H7 (cell line): ENCODE results near the gene RGS14. TPM values are rescaled to one million over a fixed set of nuclear protein-coding genes. Genes with fewer than 3 reads are reported as not detected.
A peak's percentile ranks its signal among the peaks of the same experiment; 100 is the strongest.
"Not testable (repeated sequence)": the region's sequence is repeated elsewhere in the genome, so short reads cannot be mapped to it uniquely, and the experiment has no call there.

Experiments used
- DNase-seq: peaks from one replicate; pipeline ENCODE4 v3.0.0; 2012
- H3K27me3 ChIP-seq: 2 replicates; pipeline ENCODE4 v1.6.0; 2011; ENCODE audit warnings: mild to moderate bottlenecking, low read length; ENCODE audit not compliant: control insufficient read depth, insufficient read depth
- H3K36me3 ChIP-seq: replicated peaks from 2 replicates; pipeline ENCODE4 v1.5.1; 2011; ENCODE audit warnings: low read length; ENCODE audit not compliant: control insufficient read depth, insufficient read depth
- H3K4me3 ChIP-seq: 2 replicates; pipeline ENCODE4 v1.5.1; 2011; ENCODE audit warnings: low read depth, mild to moderate bottlenecking, control low read depth, low read length, moderate library complexity; ENCODE audit not compliant: insufficient read depth
- total RNA-seq: library from RNA; depleted of rRNA; stranded (reverse); fragments of >200 nt; shearing (Covaris generic); gene quantifications from 2 replicates; pipeline ENCODE4 v1.2.3, GENCODE V29; 2014

RGS14 gene
- total RNA-seq, 1 experiment from 2014 or later: 32.4 TPM

DNA sequence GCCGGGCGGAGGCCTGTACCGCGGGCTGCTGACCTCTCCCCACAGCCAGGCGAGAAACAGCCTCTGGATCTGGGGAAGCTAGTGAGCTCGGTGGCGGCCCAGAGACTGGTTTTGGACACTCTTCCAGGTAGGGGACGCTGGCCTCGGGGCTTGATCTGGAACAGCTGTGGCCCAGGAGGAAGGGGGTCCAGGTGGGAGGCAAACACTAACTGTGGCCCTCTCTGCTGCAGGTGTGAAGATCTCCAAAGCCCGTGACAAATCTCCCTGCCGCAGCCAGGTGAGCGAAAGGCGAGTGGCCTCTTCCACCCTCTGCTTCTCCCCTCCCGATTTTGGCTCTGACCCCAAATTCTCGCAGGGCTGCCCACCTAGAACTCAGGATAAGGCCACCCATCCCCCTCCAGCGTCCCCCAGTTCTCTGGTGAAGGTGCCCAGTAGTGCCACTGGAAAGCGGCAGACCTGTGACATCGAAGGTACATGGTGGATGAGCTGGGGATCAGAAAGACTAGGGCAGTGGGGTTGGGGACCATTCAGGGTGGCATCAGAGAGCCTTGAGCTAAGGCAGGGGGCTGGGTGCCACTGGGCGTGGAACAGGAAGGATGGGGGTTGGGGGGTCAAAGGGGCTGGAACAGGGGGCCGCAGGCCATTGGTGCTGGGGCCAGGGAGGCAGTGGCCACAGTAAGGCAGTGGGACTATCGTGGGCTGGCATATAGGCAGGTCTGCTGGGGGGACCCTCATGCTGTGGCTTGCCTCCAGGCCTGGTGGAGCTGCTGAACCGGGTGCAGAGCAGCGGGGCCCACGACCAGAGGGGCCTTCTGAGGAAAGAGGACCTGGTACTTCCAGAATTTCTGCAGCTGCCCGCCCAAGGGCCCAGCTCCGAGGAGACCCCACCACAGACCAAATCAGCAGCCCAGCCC, 13.7 kb downstream of the RGS14 start:
- peak overlapping the region; percentile 49 for H3K4me3 ChIP-seq
- H3K36me3 ChIP-seq: peaks cover 2% of the 10 kb centered on the region
- peaks cover 13% of the 10 kb centered on the region for H3K27me3 ChIP-seq
- DNase-seq: peak; percentile 40

DNA sequence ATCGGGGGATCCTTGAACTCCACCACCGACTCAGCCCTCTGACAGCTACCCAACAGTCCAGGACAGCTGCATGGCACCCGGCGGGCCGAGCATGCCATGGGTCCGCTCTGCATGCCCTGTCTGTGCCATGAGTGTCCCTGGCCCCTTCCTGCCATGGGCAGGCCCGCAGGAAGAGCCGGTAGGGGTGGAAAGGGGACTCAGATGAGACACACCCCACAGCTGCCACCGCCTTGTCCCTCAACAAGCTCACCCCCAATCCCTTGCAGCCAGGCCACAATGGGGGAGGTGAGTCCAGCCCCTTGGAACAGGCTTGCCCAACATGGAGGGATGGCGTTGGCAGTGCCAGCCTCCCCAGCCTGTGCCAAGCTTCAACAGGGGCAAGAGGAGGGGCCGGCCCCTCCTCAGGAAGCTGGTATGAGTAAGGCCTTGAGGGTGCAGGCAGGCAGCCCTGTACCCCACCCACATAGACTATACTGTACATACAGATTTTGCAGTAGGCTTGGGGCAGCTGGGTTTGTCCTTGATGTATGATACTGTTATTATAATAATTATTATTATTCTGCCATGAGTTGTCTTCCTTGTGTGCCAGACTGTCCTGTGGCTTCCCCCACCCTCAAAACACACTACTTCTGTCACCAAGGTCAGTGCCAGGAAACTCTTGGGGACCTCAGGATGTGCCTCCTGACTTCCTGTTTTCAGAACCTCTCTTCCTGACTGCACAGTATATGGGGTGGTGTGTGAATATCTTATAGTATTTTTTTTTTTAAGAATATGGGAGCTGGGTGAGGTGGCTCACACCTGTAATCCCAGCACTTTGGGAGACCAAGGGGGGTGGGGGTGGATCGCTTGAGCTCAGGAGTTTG, 14.5 kb downstream of the RGS14 start:
- peak; percentile 30 for DNase-seq
- peaks cover 2% of the 10 kb centered on the region for H3K36me3 ChIP-seq
- peaks cover 12% of the 10 kb centered on the region for H3K27me3 ChIP-seq
- no peak overlapping the region for H3K4me3 ChIP-seq

DNA sequence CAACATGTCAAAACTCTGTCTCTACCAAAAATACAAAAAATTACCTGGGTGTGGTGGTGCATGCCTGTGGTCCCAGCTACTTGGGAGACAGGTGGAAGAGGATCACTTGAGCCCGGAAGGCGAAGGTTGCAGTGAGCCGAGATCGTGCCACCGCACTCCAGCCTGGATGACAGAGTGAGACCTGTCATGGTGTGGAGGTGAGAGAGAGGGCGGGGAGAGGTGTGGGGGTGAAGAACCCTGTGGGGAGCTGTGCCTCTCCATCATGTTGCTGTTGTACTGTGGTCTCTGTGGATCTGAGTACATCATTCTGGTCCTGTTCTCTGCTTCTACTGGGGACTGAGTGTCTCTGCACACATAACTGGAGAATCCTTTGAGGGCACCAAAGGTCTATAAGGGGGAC, 15.2 kb downstream of the RGS14 start:
- peaks cover 2% of the 10 kb centered on the region for H3K36me3 ChIP-seq
- no peak overlapping the region for H3K4me3 ChIP-seq
- no peak for DNase-seq
- peaks cover 6% of the 10 kb centered on the region for H3K27me3 ChIP-seq

DNA sequence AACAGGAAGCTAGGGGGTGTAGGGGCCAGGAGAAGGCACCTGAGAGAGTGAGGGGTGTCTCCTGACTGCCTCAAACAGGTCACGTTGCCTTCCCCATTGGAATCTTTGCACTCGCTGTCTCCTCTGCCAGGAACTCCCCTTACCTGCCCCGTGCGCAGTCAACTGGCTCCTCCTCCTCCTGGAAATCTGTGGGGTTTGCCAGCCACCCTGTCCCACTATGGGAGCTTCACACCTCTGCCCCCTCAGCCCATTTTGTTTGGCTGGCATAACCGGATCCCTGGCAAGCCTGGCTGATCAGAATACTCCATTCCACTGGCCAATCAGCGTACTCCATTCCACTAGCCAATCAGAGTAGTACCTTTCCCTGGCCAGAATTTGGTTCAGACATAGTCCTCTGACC, 16.1 kb downstream of the RGS14 start:
- Histone ChIP-seq H3K4me3 (no peak overlapping the region), H3K27me3 (no peaks in the 10 kb centered on the region; the same call in 1 of the 2 replicates), H3K36me3 (peaks cover 2% of the 10 kb centered on the region; the same call in 1 of the 2 replicates)
- DNase-seq: peak; percentile 74

DNA sequence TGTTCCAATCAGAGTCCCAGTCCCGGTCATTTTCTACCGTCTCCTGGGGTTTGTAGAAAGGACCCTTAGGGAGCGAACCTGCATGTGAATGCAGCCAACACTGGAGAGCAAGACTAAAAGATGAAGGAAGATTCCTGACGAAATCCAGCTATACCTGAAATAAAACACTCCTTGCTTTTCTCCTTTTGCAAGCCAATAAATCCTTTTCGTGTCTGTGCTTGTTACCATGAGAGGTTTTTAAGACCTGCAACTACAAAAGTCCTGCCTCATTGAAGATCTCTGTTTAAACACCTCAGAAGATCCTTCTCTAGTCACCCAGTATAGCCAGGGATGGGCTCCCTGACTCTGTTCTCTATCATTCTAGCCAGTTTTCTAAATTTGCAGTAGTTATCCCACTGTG, 16.5 kb downstream of the RGS14 start:
- Histone ChIP-seq H3K36me3 (peaks cover 2% of the 10 kb centered on the region; the same call in 1 of the 2 replicates), H3K27me3 (no peaks in the 10 kb centered on the region), H3K4me3 (no peak overlapping the region)
- no peak for DNase-seq

DNA sequence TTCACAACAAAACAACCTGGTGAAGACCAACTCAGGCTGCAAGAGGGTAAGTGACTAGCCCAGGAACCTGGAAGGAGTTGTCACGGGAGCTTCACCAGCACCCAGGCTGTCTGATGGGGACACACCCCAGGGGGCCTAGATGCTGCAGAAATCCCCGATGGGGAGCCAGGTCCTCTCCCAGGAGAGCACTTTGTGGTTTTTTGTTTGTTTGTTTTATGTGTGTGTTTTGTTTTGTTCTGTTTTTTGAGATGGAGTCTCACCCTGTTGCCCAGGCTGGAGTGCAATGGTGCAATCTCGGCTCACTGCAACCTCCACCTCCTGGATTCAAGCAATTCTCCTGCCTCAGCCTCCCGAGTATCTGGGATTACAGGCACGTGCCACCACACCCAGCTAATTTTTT, 17.8 kb downstream of the RGS14 start:
- not testable (repeated sequence) for DNase-seq, H3K27me3 ChIP-seq, H3K4me3 ChIP-seq, H3K36me3 ChIP-seq

DNA sequence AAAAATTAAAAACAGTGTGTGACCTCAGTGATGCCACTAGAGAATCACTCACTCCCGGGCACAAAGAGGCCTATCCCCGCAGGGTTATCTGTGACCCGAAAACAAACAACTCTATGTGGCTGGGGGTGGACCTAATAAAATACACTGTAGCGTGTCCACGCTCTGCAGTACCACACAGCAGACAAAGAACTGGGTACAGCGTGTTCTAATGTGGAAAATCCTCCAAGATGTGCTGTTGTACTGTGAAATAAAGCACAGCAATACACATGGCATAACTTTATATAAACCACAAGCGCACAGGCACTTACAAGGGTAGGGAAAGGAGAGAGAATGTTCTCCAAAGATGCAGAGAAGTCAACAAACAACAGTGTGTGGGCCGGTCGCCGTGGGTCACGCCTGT, 18.4 kb downstream of the RGS14 start:
- no peak for DNase-seq
- H3K27me3 ChIP-seq: no peaks in the 10 kb centered on the region
- peaks cover 2% of the 10 kb centered on the region; the same call in 1 of the 2 replicates for H3K36me3 ChIP-seq
- no peak overlapping the region for H3K4me3 ChIP-seq

DNA sequence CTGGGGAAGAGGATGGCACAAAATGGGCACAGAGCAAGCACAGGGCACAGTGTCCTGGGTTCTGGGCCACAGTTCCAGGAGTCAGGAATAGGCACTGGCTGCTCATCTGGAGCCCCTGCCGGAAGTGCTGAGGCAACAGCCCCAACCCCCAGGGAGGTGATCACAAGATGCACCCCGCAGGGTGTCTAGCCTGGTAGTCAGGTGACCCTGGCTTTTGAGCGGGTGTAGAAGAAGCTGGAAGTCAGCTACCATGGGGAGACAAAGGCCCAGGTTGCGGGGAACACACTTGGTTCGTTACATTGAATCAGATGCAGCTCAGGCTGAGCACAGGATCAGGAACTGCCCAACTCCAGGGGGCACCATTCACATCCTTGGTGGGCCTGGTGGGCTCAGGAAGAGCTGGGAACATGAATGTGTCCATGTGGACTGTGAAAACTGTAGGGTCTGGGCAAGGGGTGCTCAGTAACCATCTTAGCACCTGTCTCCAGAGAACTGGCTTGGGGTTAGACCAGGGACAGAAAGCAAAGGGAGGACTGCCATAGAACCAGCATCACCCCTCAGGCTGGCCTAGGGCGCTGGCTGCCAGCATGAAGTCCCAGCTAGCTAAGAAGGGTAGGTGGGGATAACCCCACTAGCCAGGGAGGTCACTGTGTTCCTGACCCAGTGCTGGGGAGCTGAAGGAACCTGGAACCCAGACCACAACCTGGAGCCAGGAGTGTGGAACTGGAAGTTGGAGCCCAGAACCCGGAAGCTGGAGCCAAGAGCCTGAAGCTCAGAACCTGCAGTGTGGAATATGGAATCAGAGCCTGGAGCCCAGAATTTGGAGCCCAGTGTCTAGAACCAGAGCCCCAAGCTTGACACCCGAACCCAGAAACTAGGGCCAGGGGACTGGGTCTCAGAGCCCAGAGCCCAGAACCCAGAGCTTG, 20.4 kb downstream of the RGS14 start:
- H3K4me3 ChIP-seq: no peak overlapping the region
- DNase-seq: no peak
- no peaks in the 10 kb centered on the region for H3K36me3 ChIP-seq
- no peaks in the 10 kb centered on the region for H3K27me3 ChIP-seq

DNA sequence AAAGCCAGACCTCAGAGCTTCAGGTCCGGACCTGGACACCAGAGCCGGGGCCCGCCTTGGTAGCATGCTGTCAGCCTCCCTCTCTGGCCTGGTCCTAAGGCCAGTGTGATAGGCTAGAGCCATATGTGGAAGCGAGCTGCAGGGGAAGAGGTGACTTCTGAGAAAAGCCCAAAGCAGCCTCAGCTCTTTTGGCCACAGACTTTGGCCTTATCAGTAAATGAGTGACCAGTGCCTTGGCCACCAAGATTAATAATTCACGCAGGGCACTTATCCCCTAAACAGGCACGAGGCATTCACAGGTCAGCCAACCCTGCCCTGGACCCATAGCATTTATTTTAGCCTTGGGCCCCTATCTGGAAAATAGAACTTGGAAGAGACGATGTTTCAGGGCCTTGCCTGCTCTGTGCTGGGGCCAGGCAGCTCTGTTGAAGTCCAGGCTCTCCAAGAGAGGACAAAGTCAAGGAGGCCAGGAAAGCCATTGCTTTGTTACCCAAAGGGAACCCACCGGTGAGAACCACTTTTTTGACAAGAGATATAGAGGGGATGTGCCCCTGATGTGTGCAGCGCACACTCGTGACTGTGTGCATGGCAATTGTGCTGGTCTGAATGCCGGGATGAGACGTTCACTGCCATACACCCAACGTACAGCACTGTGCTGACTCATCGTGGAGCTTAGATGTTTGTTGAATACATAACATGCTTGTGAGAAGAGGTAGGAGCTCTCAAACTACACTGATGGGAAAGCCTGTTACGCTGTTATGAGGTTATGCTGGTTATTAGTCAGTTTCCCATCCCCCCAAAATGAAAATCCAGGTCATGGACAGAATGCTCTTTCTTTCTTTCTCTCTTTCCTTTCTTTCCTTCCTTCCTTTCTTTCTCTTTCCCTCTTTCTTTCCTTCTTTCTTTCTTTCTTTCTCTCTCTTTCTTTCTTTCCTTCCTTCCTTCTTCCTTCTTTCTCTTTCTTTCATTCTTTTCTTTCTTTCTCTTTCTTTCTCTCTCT, 21.5 kb downstream of the RGS14 start:
- Histone ChIP-seq H3K36me3 (no peaks in the 10 kb centered on the region), H3K27me3 (no peaks in the 10 kb centered on the region; the same call in 1 of the 2 replicates), H3K4me3 (no peak overlapping the region)
- DNase-seq: no peak

DNA sequence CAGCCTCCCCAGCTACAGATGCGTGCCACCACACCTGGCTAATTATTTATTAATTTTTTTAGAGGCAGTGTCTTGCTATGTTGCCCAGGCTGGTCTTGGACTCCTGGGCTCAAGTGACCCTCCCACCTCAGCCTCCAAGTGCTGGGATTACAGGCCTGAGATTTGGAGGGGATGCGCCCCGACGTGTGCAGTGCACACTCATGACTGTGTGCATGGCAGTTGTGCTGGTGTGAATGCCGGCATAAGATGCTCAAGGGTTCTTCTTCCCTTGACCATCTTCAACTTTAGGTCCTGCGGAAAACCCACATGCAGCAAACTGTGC, 23.0 kb downstream of the RGS14 start:
- no peaks in the 10 kb centered on the region; the same call in 1 of the 2 replicates for H3K27me3 ChIP-seq
- H3K4me3 ChIP-seq: no peak overlapping the region
- DNase-seq: no peak
- H3K36me3 ChIP-seq: no peaks in the 10 kb centered on the region

DNA sequence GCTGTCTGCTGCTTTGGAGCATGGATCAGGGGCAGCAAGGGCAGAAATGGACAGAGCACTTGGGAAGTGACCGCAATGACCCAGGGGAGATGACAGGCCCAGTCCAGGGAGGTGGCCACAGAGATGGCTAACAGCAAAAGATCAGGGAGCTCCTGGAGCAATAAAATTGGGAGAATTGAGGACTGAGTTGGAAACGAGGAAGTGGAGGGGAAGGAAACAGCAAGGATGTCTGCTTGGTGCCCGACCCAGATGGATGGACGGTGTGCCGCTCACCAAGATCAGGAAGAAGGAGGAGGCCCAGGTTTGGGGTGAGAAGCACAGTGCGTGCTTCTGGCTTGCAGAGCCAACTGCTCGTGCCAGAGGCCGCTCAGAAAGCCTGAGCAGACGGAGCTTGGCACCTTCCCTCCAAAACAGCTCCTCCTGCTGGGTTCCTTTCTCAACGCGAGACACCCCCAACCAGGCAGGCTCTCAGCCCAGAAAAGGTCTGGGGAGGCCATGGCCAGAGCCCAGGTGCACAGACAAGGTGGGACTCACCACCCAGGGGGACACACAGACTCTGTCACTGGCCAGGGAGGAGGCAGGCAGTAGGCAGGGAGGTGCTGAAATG, 24.8 kb downstream of the RGS14 start:
- H3K4me3 ChIP-seq: no peak overlapping the region
- no peaks in the 10 kb centered on the region for H3K36me3 ChIP-seq
- H3K27me3 ChIP-seq: no peaks in the 10 kb centered on the region; the same call in 1 of the 2 replicates
- peak; percentile 80 for DNase-seq

DNA sequence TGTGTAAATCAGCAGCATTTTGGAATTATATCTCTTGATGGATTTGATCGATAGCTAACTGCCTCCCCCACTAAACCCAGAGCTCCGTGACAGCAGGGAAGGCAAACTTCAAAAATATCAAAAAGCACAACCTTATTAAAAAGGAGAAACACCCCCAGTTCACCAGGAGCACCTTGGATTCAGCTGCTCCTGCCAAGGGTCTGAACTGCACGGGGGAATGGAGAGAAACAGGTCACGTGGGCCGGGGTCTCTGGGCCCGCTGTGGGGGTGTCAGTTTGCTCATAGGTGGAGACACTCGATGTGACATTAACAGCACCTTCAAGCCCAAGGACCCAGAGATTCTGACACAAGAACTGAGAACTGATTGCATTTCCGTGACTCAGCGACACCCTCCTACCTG, 25.5 kb downstream of the RGS14 start:
- H3K36me3 ChIP-seq: no peaks in the 10 kb centered on the region
- DNase-seq: no peak
- no peaks in the 10 kb centered on the region; the same call in 1 of the 2 replicates for H3K27me3 ChIP-seq
- no peak overlapping the region for H3K4me3 ChIP-seq

DNA sequence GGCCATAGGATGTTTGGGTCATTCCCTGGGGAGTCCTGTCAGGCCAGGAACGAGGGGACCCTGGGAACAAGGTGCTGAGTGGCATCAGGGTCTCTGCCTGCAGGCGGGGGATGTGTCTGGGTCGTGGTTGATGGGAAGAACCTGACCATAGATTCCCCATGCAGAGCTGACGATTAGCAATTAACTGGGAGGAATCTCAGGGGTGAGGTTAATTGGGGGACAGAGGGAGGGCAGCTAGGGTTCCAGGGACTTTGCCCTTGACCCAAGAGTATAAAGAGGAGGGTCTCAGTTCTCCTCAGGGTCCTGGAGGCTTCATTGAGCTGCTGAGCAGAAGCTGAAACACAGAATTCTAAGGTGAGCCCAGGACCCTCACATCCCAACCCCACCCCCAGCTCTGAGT, 26.4 kb downstream of the RGS14 start, which contains the start of gene SLC34A1:
Gene SLC34A1, plus strand, starts transcription at position 301 of the 400 bp plus-strand sequence. CDS start 1,308 bp downstream, outside the sequence.
- H3K27me3 ChIP-seq: peaks cover 3% of the 10 kb centered on the region
- no peak within 1 kb of the TSS for H3K4me3 ChIP-seq
- no peaks in the 10 kb centered on the region for H3K36me3 ChIP-seq
- no peak for DNase-seq
